Subcutaneous abdominal adipose tissue (tissue), 5 donors: ENCODE measurements around the gene RNF175.
A peak's percentile ranks its signal among the peaks of the same experiment; 100 is the strongest.
"Not testable (repeated sequence)": the region's sequence is repeated elsewhere in the genome, so short reads cannot be mapped to it uniquely, and the experiment has no call there.

Experiments used
- H3K27ac ChIP-seq: one replicate; pipeline ENCODE4 v1.7.0; 2013; ENCODE audit warnings: low read depth, mild to moderate bottlenecking, inconsistent platforms, low read length, moderate library complexity
- H3K27me3 ChIP-seq, 5 donors: one replicate each; pipeline ENCODE4 v1.7.0; 2013; ENCODE audit warnings: low read length in 5 of 5, inconsistent platforms in 1 of 5; ENCODE audit not compliant: control insufficient read depth in 5 of 5, insufficient read depth in 4 of 5
- H3K36me3 ChIP-seq, 5 donors: one replicate each; pipeline ENCODE4 v1.7.0; 2013; ENCODE audit warnings: low read length in 5 of 5; ENCODE audit not compliant: control insufficient read depth in 5 of 5, insufficient read depth in 5 of 5
- H3K4me1 ChIP-seq, 5 donors: one replicate each; pipeline ENCODE4 v1.7.0; 2013; ENCODE audit warnings: low read length in 5 of 5, mild to moderate bottlenecking in 3 of 5, moderate library complexity in 1 of 5; ENCODE audit not compliant: control insufficient read depth in 5 of 5, insufficient read depth in 5 of 5
- H3K4me3 ChIP-seq, 5 donors: one replicate each; pipeline ENCODE4 v1.7.0; 2013; ENCODE audit warnings: low read length in 5 of 5, low read depth in 1 of 5
- H3K9ac ChIP-seq, 5 donors: one replicate each; pipeline ENCODE4 v1.7.0; 2013; ENCODE audit warnings: low read length in 5 of 5, mild to moderate bottlenecking in 4 of 5, moderate library complexity in 3 of 5
- H3K9me3 ChIP-seq, 5 donors: one replicate each; pipeline ENCODE4 v1.7.0; 2013; ENCODE audit warnings: low read length in 5 of 5; ENCODE audit not compliant: control insufficient read depth in 5 of 5
- donor health status: healthy.
- donor health status: healthy.
- donor health status: healthy.
- donor health status: healthy.
- donor health status: healthy.

The RNF175 gene

GRCh38 chr4:153666505-153666904, 93.3 kb downstream of the RNF175 start:
- H3K27ac ChIP-seq, H3K4me3 ChIP-seq, H3K36me3 ChIP-seq, H3K27me3 ChIP-seq, H3K4me1 ChIP-seq, H3K9ac ChIP-seq, H3K9me3 ChIP-seq: not testable (repeated sequence)

DNA sequence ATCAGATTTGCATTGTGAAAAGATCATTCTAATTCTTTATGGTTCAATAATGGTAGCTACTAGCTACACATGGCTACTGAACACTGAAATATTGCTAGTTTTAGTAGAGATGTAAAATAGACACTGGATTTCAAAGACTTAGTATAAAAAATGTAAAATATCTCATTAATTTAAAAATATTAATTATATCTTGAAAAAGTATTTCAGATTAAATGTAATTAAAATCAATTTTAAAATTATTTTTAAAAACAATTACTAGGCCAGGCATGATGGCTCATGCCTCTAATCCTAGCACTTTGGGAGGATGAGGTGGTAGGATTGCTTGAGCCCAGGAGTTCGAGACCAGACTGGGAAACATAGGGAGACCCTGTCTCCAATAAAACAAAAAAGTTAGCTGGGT, 96.2 kb downstream of the RNF175 start:
- Histone ChIP-seq H3K36me3 (no peaks in the 10 kb centered on the region), H3K27ac (no peak overlapping the region), H3K27me3 (no peaks in the 10 kb centered on the region), H3K9me3 (peaks cover 0 to 2% (median 0%) of the 10 kb centered on the region in 5 donors), H3K4me1 (peaks cover 2 to 28% (median 25%) of the 10 kb centered on the region in 5 donors), H3K9ac (no peak overlapping the region), H3K4me3 (no peak overlapping the region)

- Histone ChIP-seq H3K4me1 (peaks cover 2 to 33% (median 30%) of the 10 kb centered on the region in 5 donors), H3K9ac (no peak overlapping the region), H3K9me3 (peaks cover 0 to 2% (median 0%) of the 10 kb centered on the region in 5 donors), H3K36me3 (no peaks in the 10 kb centered on the region), H3K27me3 (no peaks in the 10 kb centered on the region), H3K27ac (no peak overlapping the region), H3K4me3 (no peak overlapping the region)
Measured at GRCh38 chr4:153661908-153662307, 97.9 kb downstream of the RNF175 start.

- Histone ChIP-seq H3K9me3 (peaks cover 0 to 2% (median 0%) of the 10 kb centered on the region in 5 donors), H3K27me3 (no peaks in the 10 kb centered on the region), H3K9ac (no peak overlapping the region), H3K4me1 (peaks cover 5 to 39% (median 36%) of the 10 kb centered on the region in 5 donors), H3K27ac (peak overlapping the region; percentile 56), H3K4me3 (no peak overlapping the region), H3K36me3 (no peaks in the 10 kb centered on the region)
Measured at GRCh38 chr4:153661215-153661822, 98.5 kb downstream of the RNF175 start.
